ENCODE data around the gene RASGEF1C.

- TF ChIP-seq, protein P1, sequence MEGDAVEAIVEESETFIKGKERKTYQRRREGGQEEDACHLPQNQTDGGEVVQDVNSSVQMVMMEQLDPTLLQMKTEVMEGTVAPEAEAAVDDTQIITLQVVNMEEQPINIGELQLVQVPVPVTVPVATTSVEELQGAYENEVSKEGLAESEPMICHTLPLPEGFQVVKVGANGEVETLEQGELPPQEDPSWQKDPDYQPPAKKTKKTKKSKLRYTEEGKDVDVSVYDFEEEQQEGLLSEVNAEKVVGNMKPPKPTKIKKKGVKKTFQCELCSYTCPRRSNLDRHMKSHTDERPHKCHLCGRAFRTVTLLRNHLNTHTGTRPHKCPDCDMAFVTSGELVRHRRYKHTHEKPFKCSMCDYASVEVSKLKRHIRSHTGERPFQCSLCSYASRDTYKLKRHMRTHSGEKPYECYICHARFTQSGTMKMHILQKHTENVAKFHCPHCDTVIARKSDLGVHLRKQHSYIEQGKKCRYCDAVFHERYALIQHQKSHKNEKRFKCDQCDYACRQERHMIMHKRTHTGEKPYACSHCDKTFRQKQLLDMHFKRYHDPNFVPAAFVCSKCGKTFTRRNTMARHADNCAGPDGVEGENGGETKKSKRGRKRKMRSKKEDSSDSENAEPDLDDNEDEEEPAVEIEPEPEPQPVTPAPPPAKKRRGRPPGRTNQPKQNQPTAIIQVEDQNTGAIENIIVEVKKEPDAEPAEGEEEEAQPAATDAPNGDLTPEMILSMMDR (IDR thresholded peaks at IDR 0.05), result no peak
- TF ChIP-seq POLR2A (IDR thresholded peaks at IDR 0.05) (no peak), EP300 (IDR thresholded peaks at IDR 0.05) (no peak), POLR2AphosphoS5 (IDR thresholded peaks at IDR 0.05) (no peak)
Observed at GRCh38 chr5:180234271-180234670, 25.3 kb upstream of the RASGEF1C start.
